HG03196 (cell line): ENCODE data around the gene ADAM22.

Experiments used
- ATAC-seq: cut with Tn5 transposase; IDR thresholded peaks from one replicate; pipeline ENCODE4 v1.9.1; 2021; ENCODE audit not compliant: unreplicated experiment

ADAM22 gene

GRCh38 chr7:88214456-88214855 lies 280.4 kb downstream of the ADAM22 start:
- no peak for ATAC-seq

- ATAC-seq, result no peak
These were observed 281.2 kb downstream of the ADAM22 start for GRCh38 chr7:88215295-88215694.

- no peak for ATAC-seq
These were observed 282.2 kb downstream of the ADAM22 start for GRCh38 chr7:88216276-88216675.

GRCh38 chr7:88217675-88218428 lies 283.8 kb downstream of the ADAM22 start:
- peak; percentile 84 for ATAC-seq

- ATAC-seq, result no peak
These were observed 284.3 kb downstream of the ADAM22 start for GRCh38 chr7:88218429-88218745.

GRCh38 chr7:88218836-88219605 lies 285.0 kb downstream of the ADAM22 start:
- peak; percentile 34 for ATAC-seq

GRCh38 chr7:88219781-88220747 lies 286.0 kb downstream of the ADAM22 start, which contains the start of gene SRI:
Gene SRI (minus strand): TSS chr7:88220038. CDS start chr7:88220026, 12 bp downstream.
- peak; percentile 64 for ATAC-seq

- no peak for ATAC-seq
These were observed 289.2 kb downstream of the ADAM22 start for GRCh38 chr7:88223265-88223664.

GRCh38 chr7:88224601-88225275 lies 290.7 kb downstream of the ADAM22 start:
- ATAC-seq, result no peak

- no peak for ATAC-seq
These were observed 292.1 kb downstream of the ADAM22 start for GRCh38 chr7:88226201-88226600.

- no peak for ATAC-seq
These were observed 292.9 kb downstream of the ADAM22 start for GRCh38 chr7:88226886-88227516.

GRCh38 chr7:88229302-88229995 lies 295.4 kb downstream of the ADAM22 start:
- ATAC-seq, result no peak

GRCh38 chr7:88230646-88231045 lies 296.6 kb downstream of the ADAM22 start:
- no peak for ATAC-seq

- no peak for ATAC-seq
These were observed 299.8 kb downstream of the ADAM22 start for GRCh38 chr7:88233828-88234227.

GRCh38 chr7:88239852-88240251 lies 305.8 kb downstream of the ADAM22 start:
- no peak for ATAC-seq

GRCh38 chr7:88243345-88243909 lies 309.4 kb downstream of the ADAM22 start:
- no peak for ATAC-seq

GRCh38 chr7:88244258-88244657 lies 310.2 kb downstream of the ADAM22 start:
- ATAC-seq, result no peak
